RWPE1 (cell line): ENCODE measurements around the gene UBE2E2.

Experiments
- CTCF ChIA-PET: fragments of 350-600 bp; sonication (Branson Sonifier 250); formaldehyde crosslinking; extraction: SDS; loops from one replicate; lab custom pipeline; 2021; lab: Yijun Ruan, JAX
- POLR2A ChIA-PET: fragments of 400-600 bp; formaldehyde crosslinking; extraction: SDS; loops from one replicate; lab custom pipeline; 2020; ENCODE audit warnings: antibody characterized with exemption; ENCODE audit not compliant: low non-redundant PET; lab: Yijun Ruan, JAX
- DNase-seq: peaks from one replicate; pipeline ENCODE4 v3.0.0; 2012; ENCODE audit warnings: low spot score
- H3K27ac ChIP-seq: fragments of 450-650 bp; 2 replicates; pipeline ENCODE4 v1.5.1; 2017
- TF ChIP-seq, protein P1 (sequence below): fragments of 450-650 bp; conservative IDR thresholded peaks from 2 replicates; pipeline ENCODE4 v1.5.1; 2017; ENCODE audit warnings: low read depth, mild to moderate bottlenecking

UBE2E2 gene

GRCh38 chr3:23377928-23378672, 175.0 kb downstream of the UBE2E2 start:
- no peak for DNase-seq
- TF ChIP-seq, protein P1, sequence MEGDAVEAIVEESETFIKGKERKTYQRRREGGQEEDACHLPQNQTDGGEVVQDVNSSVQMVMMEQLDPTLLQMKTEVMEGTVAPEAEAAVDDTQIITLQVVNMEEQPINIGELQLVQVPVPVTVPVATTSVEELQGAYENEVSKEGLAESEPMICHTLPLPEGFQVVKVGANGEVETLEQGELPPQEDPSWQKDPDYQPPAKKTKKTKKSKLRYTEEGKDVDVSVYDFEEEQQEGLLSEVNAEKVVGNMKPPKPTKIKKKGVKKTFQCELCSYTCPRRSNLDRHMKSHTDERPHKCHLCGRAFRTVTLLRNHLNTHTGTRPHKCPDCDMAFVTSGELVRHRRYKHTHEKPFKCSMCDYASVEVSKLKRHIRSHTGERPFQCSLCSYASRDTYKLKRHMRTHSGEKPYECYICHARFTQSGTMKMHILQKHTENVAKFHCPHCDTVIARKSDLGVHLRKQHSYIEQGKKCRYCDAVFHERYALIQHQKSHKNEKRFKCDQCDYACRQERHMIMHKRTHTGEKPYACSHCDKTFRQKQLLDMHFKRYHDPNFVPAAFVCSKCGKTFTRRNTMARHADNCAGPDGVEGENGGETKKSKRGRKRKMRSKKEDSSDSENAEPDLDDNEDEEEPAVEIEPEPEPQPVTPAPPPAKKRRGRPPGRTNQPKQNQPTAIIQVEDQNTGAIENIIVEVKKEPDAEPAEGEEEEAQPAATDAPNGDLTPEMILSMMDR = no peak
- ChIA-PET CTCF (interaction anchor here (0.9 kb wide), 1 partner anchor 73 kb away, joined by 3 read pairs; no protein-coding TSS in a partner anchor), POLR2A (no interaction called here)
- H3K27ac ChIP-seq = no peak overlapping the region

GRCh38 chr3:23383875-23384274, 180.7 kb downstream of the UBE2E2 start:
- TF ChIP-seq, protein P1 = no peak
- H3K27ac ChIP-seq = no peak overlapping the region
- DNase-seq = no peak
- ChIA-PET POLR2A (no interaction called here), CTCF (interaction anchor here (0.6 kb wide), 1 partner anchor 278 kb away, joined by 6 read pairs; no protein-coding TSS in a partner anchor)

DNA sequence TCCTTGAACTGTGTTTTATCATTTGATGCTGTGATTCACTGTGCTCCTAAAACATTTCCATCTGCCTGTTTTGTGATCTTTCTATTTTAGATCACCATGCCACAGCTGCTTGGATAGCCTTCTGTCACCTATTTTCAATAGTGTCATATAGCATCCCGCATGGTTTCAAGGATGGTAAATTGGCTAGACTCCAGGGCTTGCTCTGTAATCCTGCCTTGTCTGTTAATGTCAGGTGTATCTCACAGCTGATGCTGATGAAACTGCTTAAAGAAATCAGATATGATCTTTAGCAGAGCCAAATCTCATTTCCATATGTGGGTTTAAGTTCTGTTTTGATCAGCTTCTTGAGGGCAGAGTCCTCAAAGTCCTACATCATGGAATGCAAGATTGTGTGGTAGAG, 182.2 kb downstream of the UBE2E2 start:
- no peak for DNase-seq

GRCh38 chr3:23387286-23387918, 184.3 kb downstream of the UBE2E2 start:
- no peak overlapping the region for H3K27ac ChIP-seq
- POLR2A ChIA-PET = no interaction called here
- CTCF ChIA-PET = no interaction called here
- DNase-seq = no peak
- TF ChIP-seq, protein P1 = no peak

More for the DNA sequence above, 182.2 kb downstream of the UBE2E2 start:
- CTCF ChIA-PET = no interaction called here
- TF ChIP-seq, protein P1 = no peak
- POLR2A ChIA-PET = no interaction called here
- no peak overlapping the region for H3K27ac ChIP-seq

DNA sequence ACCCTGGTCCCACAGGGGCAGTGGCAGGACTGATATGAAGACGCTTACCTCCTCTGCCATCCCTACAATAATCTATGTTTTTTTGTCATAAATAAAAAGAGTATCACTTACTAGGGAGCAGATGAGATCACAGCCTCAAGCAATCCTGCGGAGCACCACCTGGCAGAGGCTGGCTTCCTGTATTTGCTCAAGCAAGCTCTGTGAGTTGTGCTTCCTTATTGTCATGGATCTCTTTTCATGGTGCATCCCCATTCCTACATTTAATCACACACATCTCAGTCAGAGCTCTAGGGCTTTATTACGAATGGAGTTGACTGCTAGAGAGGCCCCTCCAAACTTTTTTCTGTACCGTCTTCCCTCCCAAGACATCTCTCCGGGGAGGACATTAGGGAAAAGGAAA, 186.0 kb downstream of the UBE2E2 start:
- H3K27ac ChIP-seq = no peak overlapping the region
- ChIA-PET POLR2A (no interaction called here), CTCF (interaction anchor here (0.6 kb wide), 1 partner anchor 165 kb away, joined by 3 read pairs; no protein-coding TSS in a partner anchor)
- TF ChIP-seq, protein P1 = no peak
- DNase-seq = no peak

- ChIA-PET POLR2A (no interaction called here), CTCF (interaction anchor here (0.6 kb wide), 1 partner anchor 165 kb away, joined by 3 read pairs; no protein-coding TSS in a partner anchor)
- no peak for DNase-seq
- no peak overlapping the region for H3K27ac ChIP-seq
- TF ChIP-seq, protein P1 = no peak
These were observed 186.6 kb downstream of the UBE2E2 start for GRCh38 chr3:23389686-23390085.
